ENCODE results near the gene FGGY.

The FGGY gene

GRCh38 chr1:59755069-59755685 lies 458.3 kb downstream of the FGGY start:
- no peak for DNase-seq

DNA sequence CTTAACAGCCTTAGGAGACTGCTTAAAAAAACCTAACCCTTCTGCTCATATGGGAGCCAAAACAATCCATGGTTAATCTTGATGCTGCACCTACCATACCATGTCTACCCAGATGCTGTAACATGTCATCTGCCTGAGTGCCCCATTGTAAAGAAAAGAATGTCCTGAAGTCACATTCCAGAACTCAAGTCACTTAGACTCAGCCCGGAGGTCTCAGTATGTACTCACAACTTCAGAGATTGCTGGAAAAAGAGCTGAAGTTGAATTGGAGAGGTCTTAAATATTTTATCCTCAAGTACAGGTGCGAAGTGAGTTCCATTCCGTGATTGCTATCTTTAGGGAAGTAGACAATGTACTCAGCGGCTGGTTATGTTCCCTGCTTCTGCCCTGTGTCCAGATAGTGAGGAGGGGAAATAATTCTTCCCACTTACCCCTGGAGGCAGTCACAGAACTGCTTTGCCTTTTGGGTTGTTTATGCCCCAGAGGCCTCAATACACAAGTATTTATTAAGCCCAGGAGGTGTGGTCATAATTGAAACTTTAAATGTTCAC lies 460.4 kb downstream of the FGGY start:
- no peak for DNase-seq

GRCh38 chr1:59759156-59759925 lies 462.4 kb downstream of the FGGY start:
- peak; percentile 88 for DNase-seq

- no peak for DNase-seq
Observed at GRCh38 chr1:59761443-59761842, 464.5 kb downstream of the FGGY start.

- no peak for DNase-seq
Observed at GRCh38 chr1:59763418-59763817, 466.5 kb downstream of the FGGY start.

DNA sequence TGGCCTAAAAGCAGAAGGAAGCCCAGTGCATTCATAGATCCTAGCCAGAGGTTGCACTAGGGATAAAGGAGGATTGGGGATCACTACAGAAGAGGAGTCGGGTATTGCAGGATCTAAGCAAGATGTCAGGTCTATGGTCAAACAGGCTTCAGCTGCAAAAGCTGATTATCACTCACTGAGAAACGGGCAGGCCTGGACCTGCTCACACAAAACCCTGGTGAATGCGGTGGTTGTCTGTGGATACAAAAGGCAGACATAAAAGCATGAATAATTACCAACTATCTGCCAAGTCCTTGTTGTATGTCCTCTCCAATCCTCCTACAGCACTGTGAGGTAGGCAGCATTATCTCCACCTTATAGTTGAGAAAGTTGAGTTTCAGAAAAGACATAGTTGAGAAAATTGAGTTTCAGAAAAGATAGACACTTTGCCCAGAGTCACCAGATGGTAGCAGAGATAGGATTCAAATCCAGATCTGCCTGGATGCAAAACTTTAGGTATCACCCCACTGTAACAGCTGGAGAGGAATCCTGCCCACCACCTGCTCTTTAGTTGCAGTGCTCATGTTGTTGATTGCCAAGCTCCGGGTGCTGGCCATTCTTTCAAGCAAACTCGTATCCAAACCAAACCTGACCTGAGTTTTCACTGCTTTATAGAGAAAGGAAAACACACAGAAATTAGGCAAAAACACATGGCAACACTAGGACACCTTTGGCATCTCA lies 468.3 kb downstream of the FGGY start:
- no peak for DNase-seq

DNA sequence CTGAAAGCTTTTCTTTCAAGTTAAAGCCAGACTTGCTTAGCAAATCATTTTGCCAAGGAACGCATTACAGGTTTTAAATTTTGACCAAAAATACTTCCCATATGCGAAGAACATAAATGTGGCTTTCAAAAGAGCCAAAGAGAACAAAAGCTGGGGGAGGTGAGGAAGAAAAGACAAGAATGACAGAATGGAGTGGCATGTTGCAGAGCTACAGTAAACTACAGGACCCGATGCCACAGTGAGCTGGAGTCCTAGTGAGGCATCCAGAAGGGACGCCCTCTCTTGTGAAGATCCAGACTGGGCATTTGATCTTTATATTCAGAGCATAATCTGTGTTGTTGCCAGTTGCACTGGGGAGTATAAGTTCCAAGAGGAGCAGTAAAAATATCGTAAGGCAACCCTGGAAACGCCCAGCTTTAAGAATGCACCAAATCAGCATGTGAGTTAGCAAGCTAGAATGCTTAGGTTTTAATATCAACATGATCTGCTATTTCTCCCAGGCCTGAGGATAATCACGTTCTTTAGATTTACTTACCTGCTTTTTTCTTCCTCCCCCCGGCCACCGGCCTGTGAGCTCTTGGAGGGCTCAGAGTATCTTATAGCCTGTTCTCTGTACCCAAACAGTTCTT lies 469.4 kb downstream of the FGGY start:
- DNase-seq = no peak

DNA sequence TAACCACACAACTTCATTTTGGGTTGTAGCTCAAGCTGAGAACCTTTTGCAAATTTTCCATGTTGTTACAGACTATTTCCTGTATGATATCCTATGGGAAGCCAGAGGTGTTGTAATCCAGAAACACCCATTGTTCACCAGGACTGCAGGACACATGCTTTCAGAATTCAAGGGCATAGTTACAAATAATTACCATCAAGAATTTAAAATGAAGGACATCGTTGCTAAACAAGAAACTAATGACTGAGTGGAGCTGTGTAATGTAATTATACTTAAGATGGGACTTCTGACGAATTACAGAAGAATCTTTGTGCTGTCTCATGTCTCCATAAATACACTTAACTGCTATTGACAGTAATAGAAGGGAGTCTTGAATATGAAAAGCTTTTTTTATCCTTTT lies 470.2 kb downstream of the FGGY start:
- no peak for DNase-seq

DNA sequence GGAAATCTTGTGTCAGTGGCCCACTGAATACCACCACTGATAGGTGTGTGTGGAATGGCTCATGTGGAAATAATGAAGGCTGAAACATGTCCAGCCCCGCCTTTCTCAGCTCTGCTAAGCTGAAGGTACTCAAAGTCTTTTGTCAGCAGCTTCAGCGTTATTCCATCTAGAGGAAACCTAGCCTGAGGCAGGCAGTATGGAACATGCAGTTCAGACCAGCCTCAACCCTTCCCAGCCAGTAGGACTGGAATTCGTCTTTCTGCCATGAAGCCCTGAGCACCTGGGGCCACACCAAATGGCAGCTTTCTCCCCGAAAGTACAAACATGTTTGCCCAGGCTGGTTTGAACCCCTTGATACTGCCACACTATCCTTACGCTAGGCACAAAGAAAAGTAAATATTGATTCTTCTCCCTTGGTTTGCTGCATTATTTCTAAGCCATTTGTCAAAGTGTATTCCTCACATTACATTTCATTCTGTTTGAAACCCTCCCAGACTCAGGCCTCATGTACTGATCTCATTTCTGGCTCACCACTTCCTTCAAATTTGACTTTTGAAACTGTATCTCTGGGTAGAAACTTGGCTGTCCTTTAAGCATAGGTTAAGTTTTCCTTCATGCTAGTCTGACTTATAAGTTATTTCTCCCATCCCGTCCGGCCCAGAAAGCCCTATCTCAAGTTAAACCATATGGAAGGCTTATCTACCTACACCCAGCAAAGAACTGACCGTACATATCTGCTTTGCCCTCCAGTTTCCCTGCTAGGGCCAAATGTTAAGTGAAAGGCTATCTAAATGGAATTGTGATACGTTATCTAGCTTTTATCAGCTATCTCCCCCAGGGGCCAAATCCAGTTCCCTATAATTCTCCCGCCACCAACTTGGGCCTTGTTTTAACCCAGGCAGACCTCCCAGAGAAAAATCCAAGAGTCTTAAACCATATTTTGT lies 472.2 kb downstream of the FGGY start:
- DNase-seq = no peak

DNA sequence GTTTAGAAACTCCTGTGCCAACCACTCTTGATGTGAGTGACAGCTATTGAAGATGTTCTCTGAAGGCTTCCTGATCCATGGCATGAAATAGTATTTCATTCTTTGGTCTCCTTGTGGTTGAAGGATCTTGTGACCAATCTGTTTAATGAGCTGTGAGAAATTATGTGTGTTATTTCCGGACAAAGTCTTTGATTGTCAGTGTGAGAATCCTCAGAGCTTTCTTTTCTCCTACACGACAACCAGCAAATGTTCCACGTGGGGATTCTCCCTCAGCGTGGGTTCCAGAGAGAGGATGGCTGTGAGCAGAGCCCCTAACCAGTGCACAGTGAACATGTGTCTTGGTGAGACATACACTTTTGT lies 472.8 kb downstream of the FGGY start:
- no peak for DNase-seq

DNA sequence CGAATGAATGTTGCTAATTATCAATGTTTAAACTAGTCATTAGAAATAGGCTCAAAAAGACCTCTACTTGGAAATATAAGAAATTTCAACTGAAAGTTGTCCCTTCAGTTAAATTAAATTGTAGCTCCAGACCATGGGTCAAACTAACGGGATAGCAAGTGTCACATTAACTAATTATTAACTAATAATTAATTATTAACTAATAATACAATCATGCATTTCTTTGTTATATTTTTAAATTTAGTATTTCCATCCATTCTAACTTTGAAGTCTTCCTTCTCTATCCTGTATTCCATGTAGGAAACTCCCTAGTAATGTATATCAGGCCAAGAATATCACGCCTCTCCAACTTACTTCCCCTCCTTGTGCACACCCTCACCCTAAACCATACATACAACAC lies 474.5 kb downstream of the FGGY start:
- DNase-seq = no peak

DNA sequence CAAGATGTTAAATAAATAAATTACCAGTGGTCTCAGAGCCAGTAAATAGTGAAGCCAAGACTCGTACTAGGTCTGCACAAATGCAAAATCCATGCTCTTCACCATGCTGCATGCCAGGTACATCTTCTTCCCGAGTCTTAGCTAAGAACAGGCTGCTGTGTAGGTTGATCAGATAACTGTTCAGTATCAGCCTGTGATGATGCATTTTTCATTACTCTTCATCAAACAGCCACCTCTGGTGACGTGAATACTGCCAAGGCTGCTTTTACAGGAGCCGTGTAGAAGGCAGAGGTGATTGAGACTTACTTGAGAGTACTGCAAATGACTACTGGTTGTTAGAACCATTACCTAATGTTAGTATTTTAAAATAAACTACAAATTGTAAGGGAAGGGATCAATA lies 478.6 kb downstream of the FGGY start:
- DNase-seq = no peak

GRCh38 chr1:59776960-59777852 lies 480.3 kb downstream of the FGGY start:
- no peak for DNase-seq

DNA sequence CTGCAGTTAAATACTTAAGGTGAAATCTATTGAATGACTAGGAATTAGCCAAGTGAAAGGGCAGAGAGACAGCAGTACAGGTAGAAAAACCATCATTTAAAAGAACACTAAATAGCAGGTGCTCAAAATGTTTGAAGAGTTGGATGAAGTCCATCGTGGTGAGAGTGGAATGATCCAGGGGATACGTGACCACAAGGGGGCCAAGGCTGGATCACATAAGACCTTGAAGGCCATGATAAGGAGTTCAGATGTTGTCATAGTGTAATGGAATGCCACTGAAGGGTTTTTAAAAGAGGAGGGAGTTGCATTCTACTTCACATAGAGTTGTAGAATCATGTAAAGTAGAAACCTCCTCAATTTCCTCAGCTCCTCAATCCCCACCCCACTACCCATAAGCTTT lies 483.1 kb downstream of the FGGY start:
- DNase-seq = no peak

GRCh38 chr1:59788825-59789224 lies 491.9 kb downstream of the FGGY start:
- DNase-seq = no peak

DNA sequence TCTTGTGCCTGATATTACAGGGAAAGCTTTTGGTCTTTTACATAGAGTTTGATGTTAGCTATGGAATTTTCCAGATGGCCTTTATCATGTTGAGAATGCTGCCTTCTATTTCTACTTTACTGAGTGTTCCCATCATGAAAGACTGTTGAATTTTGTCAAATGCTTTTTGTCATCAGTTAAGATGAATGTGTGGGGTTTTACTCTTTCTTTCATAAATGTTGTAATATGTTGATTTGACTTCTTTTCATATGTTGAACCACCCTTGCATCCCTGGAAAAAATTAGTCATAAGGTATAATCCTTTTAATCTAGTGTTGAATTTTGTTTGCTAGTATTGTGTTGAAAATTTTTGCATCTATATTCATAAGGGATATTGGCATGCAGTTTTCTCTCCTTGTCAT lies 501.7 kb downstream of the FGGY start:
- no peak for DNase-seq

- DNase-seq = no peak
Observed at GRCh38 chr1:59803458-59804038, 506.7 kb downstream of the FGGY start.

GRCh38 chr1:59804301-59804700 lies 507.4 kb downstream of the FGGY start:
- no peak for DNase-seq

DNA sequence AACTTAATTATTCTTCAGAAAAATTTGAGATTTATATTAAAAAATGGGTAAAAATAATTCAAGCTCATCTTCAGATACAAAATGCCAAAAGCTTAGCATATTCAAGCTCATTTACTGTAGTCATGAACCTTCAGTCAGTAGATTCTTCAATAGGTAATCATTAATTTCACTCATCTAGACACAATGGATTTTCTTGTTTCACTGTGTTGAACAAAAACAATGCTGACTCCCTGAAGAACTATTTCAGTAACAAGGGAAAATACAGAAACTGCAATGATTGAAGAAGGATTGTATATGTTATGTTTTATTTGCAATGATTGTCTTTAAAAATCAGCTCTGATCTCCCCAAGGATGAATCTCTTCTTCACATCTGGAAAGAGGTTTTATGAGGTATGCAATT lies 508.7 kb downstream of the FGGY start:
- no peak for DNase-seq

Data from inflammatory macrophage treated with lipopolysaccharide for 4 hours (primary cell).